A549 (cell line): Measurements from ENCODE around the gene RRM1. TPM values are rescaled to one million over a fixed set of nuclear protein-coding genes. Genes with fewer than 3 reads are reported as not detected.
"Not testable (repeated sequence)": the region's sequence is repeated elsewhere in the genome, so short reads cannot be mapped to it uniquely, and the experiment has no call there.

Experiments used
- ATAC-seq, 2 experiments: fragments of 200-7000 bp in 1 of 2; fragments of >200 bp in 1 of 2; cut with Nextera tagmentation in 1 of 2; cut with Tn5 transposase in 1 of 2; 3 replicates each; pipeline versions ENCODE4 v1.8.0 to v1.9.1; 2018 to 2020; ENCODE audit warnings: mild to moderate bottlenecking in 1 of 2, moderate library complexity in 1 of 2
- CTCF ChIA-PET: fragments of 300-600 bp; sonication (Branson Sonifier 250); formaldehyde crosslinking; extraction: SDS; loops from one replicate; lab custom pipeline; 2021; ENCODE audit warnings: antibody characterized with exemption, inconsistent platforms; lab: Yijun Ruan, JAX
- POLR2A ChIA-PET: fragments of 350-600 bp; formaldehyde crosslinking; extraction: SDS; loops from one replicate; lab custom pipeline; 2021; ENCODE audit warnings: antibody characterized with exemption, inconsistent platforms; lab: Yijun Ruan, JAX
- DNase-seq, 2 experiments: peaks; one replicate each; pipeline versions ENCODE4 v3.0.0 to v3.0.0-alpha.2; 2011 to 2016; ENCODE audit warnings: low read depth in 1 of 2, low spot score in 1 of 2
- FAIRE-seq: peaks from 2 replicates; lab custom pipeline; 2011; peaks lifted over from hg19 to GRCh38; lab: Jason Lieb, UNC
- H3K27ac ChIP-seq, 2 experiments: fragments of >200 bp; sonication (Bioruptor Twin); formaldehyde crosslinking; 3 replicates each; pipeline ENCODE4 v1.5.1; 2016 to 2017
- H3K4me1 ChIP-seq: fragments of >200 bp; sonication (Bioruptor Twin); formaldehyde crosslinking; 3 replicates; pipeline ENCODE4 v1.6.1; 2016
- H3K4me2 ChIP-seq: fragments of >200 bp; sonication (Bioruptor Twin); formaldehyde crosslinking; 3 replicates; pipeline ENCODE4 v1.6.1; 2016
- H3K4me3 ChIP-seq: fragments of >200 bp; sonication (Bioruptor Twin); formaldehyde crosslinking; 3 replicates; pipeline ENCODE4 v1.5.1; 2016
- H3K9me3 ChIP-seq: fragments of >200 bp; sonication (Bioruptor Twin); formaldehyde crosslinking; 3 replicates; pipeline ENCODE4 v1.6.1; 2016
- BCL3 ChIP-seq: fragments of >200 bp; sonication (Bioruptor Twin); formaldehyde crosslinking; IDR thresholded peaks from 3 replicates; pipeline ENCODE4 v1.6.1; 2016
- CEBPB ChIP-seq, 2 experiments: fragments of >200 bp in 1 of 2; sonication (Bioruptor Twin) in 1 of 2; formaldehyde crosslinking in 1 of 2; IDR thresholded peaks; 2 replicates each; pipeline ENCODE4 v1.6.1; 2012 to 2016
- CTCF ChIP-seq: fragments of >200 bp; sonication (Bioruptor Twin); formaldehyde crosslinking; IDR thresholded peaks from 3 replicates; pipeline ENCODE4 v1.5.1; 2016
- ESRRA ChIP-seq: fragments of 150-350 bp; IDR thresholded peaks from 2 replicates; pipeline ENCODE4 v1.6.1; 2014; ENCODE audit warnings: mild to moderate bottlenecking, low read length, borderline replicate concordance
- FOSL2 ChIP-seq, 2 experiments: fragments of 450-650 bp in 1 of 2; fragments of >200 bp in 1 of 2; sonication (Bioruptor Twin) in 1 of 2; formaldehyde crosslinking; IDR thresholded peaks; 2 replicates each; pipeline versions ENCODE4 v1.5.0 to v1.6.1; 2016 to 2020; ENCODE audit warnings: mild to moderate bottlenecking in 1 of 2, moderate library complexity in 1 of 2
- HMGXB4 ChIP-seq: fragments of 250-450 bp; sonication (Bioruptor Pico); IDR thresholded peaks from 2 replicates; pipeline ENCODE4 v1.5.0; 2021; ENCODE audit warnings: mild to moderate bottlenecking, moderate library complexity, borderline replicate concordance
- HOXB5 ChIP-seq: fragments of 250-450 bp; sonication (Bioruptor Pico); IDR thresholded peaks from 2 replicates; pipeline ENCODE4 v1.5.0; 2020; ENCODE audit warnings: mild to moderate bottlenecking, moderate library complexity
- JUN ChIP-seq, 2 experiments: fragments of >200 bp; sonication (Bioruptor Twin); formaldehyde crosslinking; IDR thresholded peaks; 2 replicates in 1 of 2; 3 replicates in 1 of 2; pipeline ENCODE4 v1.6.1; 2016 to 2017
- MAFK ChIP-seq: fragments of 450-650 bp; IDR thresholded peaks from 2 replicates; pipeline ENCODE4 v1.6.1; 2014; ENCODE audit not compliant: partially characterized antibody
- PHF8 ChIP-seq: fragments of 200-600 bp; sonication (generic); IDR thresholded peaks from 2 replicates; pipeline ENCODE4 v1.6.1; 2016; ENCODE audit warnings: low read depth, mild to moderate bottlenecking, antibody characterized with exemption, moderate library complexity, borderline replicate concordance
- POLR2A ChIP-seq: IDR thresholded peaks from 2 replicates; pipeline ENCODE4 v1.6.1; 2012; ENCODE audit warnings: mild to moderate bottlenecking, low read length
- RARB ChIP-seq: fragments of 250-450 bp; sonication (Bioruptor Pico); IDR thresholded peaks from 2 replicates; pipeline ENCODE4 v1.8.0; 2021; ENCODE audit warnings: mild to moderate bottlenecking, moderate library complexity
- RCOR1 ChIP-seq: fragments of 150-350 bp; IDR thresholded peaks from 2 replicates; pipeline ENCODE4 v1.6.1; 2014; ENCODE audit warnings: antibody characterized with exemption, low read length, low read depth
- SMC3 ChIP-seq: fragments of >200 bp; sonication (Bioruptor Twin); formaldehyde crosslinking; IDR thresholded peaks from 3 replicates; pipeline ENCODE4 v1.6.1; 2018; ENCODE audit warnings: inconsistent platforms
- SREBF2 ChIP-seq: fragments of 450-650 bp; IDR thresholded peaks from 2 replicates; pipeline ENCODE4 v1.6.1; 2014; ENCODE audit warnings: mild to moderate bottlenecking, moderate library complexity
- ZC3H11A ChIP-seq: fragments of 450-650 bp; IDR thresholded peaks from 2 replicates; pipeline ENCODE4 v1.6.1; 2014; ENCODE audit warnings: antibody characterized with exemption, mild to moderate bottlenecking
- WGBS: methylation state at CpG from one replicate; pipeline ENCODE4 v1.1.6; 2017; ENCODE audit errors: missing lambda C conversion rate; 5-methylcytosine and 5-hydroxymethylcytosine counted together
- polyA plus RNA-seq, 4 experiments: library from polyadenylated mRNA; depleted of rRNA in 3 of 4; stranded (reverse); fragments of >200 nt; fragmentation: RNase III in 1 of 4; extraction: RNeasy Plus Mini Kit Qiagen cat#74134 plus additional on column Dnase treatment in 1 of 4; gene quantifications; 2 replicates in 3 of 4; 3 replicates in 1 of 4; pipeline ENCODE4 v1.2.3, GENCODE V29; 2011 to 2017

The RRM1 gene
- polyA plus RNA-seq, 2 of the 4 experiments (the other 2 are of a cell fraction): 91.4 to 120 TPM

- no peak overlapping the region for H3K27ac ChIP-seq
- H3K9me3 ChIP-seq: no peaks in the 10 kb centered on the region
- H3K4me1 ChIP-seq: peaks cover 8% of the 10 kb centered on the region; the same call in 2 of the 3 replicates
- CTCF ChIA-PET: interaction anchor here (1.5 to 6.4 kb wide), 3 partner anchors 11 to 190 kb away, joined by 3 to 27 read pairs (median 6); partner anchors contain the start of gene STIM1
- H3K4me2 ChIP-seq: no peak overlapping the region
- POLR2A ChIA-PET: no interaction called here
- DNase-seq (no peak), FAIRE-seq (no peak), ATAC-seq (peak; percentile 32 to 42; a peak in 3 of 6 replicates)
- TF ChIP-seq PHF8 (no peak), CEBPB (IDR thresholded peaks at IDR 0.05) (no peak), ESRRA (no peak), RCOR1 (no peak), MAFK (peak; percentile 55)
- H3K4me3 ChIP-seq: no peak overlapping the region
- WGBS: 50% methylated on average over 4 of the region's 4 CpGs
Measured at GRCh38 chr11:4044976-4045646, 49.5 kb upstream of the RRM1 start.

GRCh38 chr11:4048340-4048739 lies 46.3 kb upstream of the RRM1 start:
- no peaks in the 10 kb centered on the region for H3K9me3 ChIP-seq
- ATAC-seq: no peak
- CTCF ChIA-PET: interaction anchor here (0.6 to 4.1 kb wide), 5 partner anchors 19 to 242 kb away, joined by 3 to 26 read pairs (median 4); no protein-coding TSS in a partner anchor
- no peak overlapping the region for H3K27ac ChIP-seq
- no peak overlapping the region for H3K4me2 ChIP-seq
- POLR2A ChIA-PET: no interaction called here
- H3K4me1 ChIP-seq: peaks cover 8% of the 10 kb centered on the region; the same call in 2 of the 3 replicates
- no peak for DNase-seq
- H3K4me3 ChIP-seq: no peak overlapping the region
- TF ChIP-seq HMGXB4 (CRISPR knock-in tag) (no peak), HOXB5 (no peak), FOSL2 (IDR thresholded peaks at IDR 0.05) (no peak), FOSL2 (CRISPR knock-in tag; IDR thresholded peaks at IDR 0.05) (peak; percentile 55; the same call in 1 of the 2 replicates)
- no peak for FAIRE-seq

- no peak overlapping the region for H3K4me2 ChIP-seq
- CTCF ChIA-PET: interaction anchor here (0.8 to 4.1 kb wide), 4 partner anchors 19 to 1481 kb away, joined by 3 to 26 read pairs (median 6); no protein-coding TSS in a partner anchor
- peaks cover 5% of the 10 kb centered on the region; the same call in 2 of the 3 replicates for H3K4me1 ChIP-seq
- POLR2A ChIA-PET: interaction anchor here (0.7 kb wide), 1 partner anchor 207 kb away, joined by 3 read pairs; no protein-coding TSS in a partner anchor
- ATAC-seq: no peak
- H3K4me3 ChIP-seq: no peak overlapping the region
- no peaks in the 10 kb centered on the region for H3K9me3 ChIP-seq
- H3K27ac ChIP-seq: no peak overlapping the region
- no peak for DNase-seq
- no peak for TF ChIP-seq CTCF
- TF ChIP-seq POLR2A: no peak
- FAIRE-seq: no peak
- WGBS: 87% methylated on average over 4 of the region's 4 CpGs
Measured at GRCh38 chr11:4049006-4049405, 45.6 kb upstream of the RRM1 start.

- ChIA-PET CTCF (interaction anchor here (1.8 to 4.1 kb wide), 2 partner anchors 23 to 196 kb away, joined by 9 to 26 read pairs; no protein-coding TSS in a partner anchor), POLR2A (no interaction called here)
- no peak for TF ChIP-seq SMC3
- TF ChIP-seq ZC3H11A: no peak
- TF ChIP-seq RARB (CRISPR knock-in tag): no peak
- TF ChIP-seq BCL3: no peak
- TF ChIP-seq JUN (IDR thresholded peaks at IDR 0.05): no peak
- no peak for TF ChIP-seq ESRRA
- no peak for TF ChIP-seq SREBF2
- H3K4me3 ChIP-seq: no peak overlapping the region
- no peaks in the 10 kb centered on the region for H3K4me1 ChIP-seq
- no peaks in the 10 kb centered on the region for H3K9me3 ChIP-seq
- ATAC-seq: no peak
- H3K27ac ChIP-seq: no peak overlapping the region
- 98% methylated on average over 1 of the region's 1 CpG for WGBS
- no peak overlapping the region for H3K4me2 ChIP-seq
- DNase-seq: no peak
- no peak for FAIRE-seq
Measured at GRCh38 chr11:4050138-4050537, 44.5 kb upstream of the RRM1 start.

GRCh38 chr11:4053200-4053599 lies 41.4 kb upstream of the RRM1 start:
- FAIRE-seq, H3K4me1 ChIP-seq, H3K27ac ChIP-seq, DNase-seq, H3K4me3 ChIP-seq, H3K4me2 ChIP-seq, H3K9me3 ChIP-seq, ATAC-seq, POLR2A ChIA-PET, CTCF ChIA-PET: not testable (repeated sequence)
- 85% methylated on average over 4 of the region's 4 CpGs for WGBS
